SKM-1 treated with dmso at 0.1 percent for 144 hours (cell line): ENCODE results near the gene YARS1.

Experiments used
- DNase-seq: peaks from one replicate; lab custom pipeline; 2025; ENCODE audit not compliant: unreplicated experiment; lab: John Stamatoyannopoulos, UW

Gene YARS1

DNA sequence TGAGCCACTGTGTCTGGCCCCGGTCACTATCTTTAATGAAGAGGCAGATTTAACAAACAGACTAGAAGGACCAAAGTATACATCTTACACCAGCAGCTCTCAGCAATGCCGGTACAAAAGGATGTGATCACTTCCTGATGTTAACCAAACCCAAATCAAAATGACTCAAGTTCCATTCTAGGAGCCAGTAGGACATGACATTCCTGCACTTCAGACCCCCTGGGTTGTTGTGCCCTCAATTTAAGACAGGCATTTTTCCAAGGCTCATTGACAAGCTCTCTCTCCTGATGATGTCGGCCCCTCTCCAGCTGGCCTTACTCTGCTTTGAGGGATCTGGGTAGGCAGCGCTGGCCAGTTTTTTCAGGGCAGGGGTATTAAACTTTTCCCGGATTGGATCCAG lies 35.1 kb downstream of the YARS1 start:
- no peak for DNase-seq

DNA sequence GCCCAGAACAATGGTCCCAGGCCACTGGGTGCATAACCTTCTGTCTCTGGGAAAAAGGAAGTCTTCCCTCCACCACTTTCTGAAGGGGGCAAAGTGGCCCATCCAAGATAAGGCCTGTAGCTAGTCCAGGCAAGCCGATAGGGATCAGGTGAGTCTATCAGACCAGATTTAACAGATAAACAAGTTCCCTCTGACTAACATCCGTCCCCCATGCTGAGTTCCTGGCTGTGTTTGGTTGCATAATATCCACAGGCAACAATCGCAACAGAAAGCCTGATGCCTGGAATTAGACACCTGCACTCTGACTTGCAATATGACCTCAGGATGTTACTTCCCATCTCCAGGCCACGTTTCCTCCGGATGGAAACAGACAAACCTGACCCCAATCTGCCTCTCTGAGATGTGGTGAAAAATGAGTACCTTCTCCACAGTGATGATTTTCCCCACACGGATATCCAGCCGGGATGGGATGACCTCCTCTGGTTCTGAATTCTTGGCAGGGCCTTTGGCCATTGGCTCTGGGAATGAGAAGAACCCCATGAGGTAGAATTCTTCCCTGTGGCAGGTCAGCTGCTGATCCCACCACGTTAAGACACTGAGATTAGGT lies 36.4 kb downstream of the YARS1 start:
- DNase-seq, result no peak

DNA sequence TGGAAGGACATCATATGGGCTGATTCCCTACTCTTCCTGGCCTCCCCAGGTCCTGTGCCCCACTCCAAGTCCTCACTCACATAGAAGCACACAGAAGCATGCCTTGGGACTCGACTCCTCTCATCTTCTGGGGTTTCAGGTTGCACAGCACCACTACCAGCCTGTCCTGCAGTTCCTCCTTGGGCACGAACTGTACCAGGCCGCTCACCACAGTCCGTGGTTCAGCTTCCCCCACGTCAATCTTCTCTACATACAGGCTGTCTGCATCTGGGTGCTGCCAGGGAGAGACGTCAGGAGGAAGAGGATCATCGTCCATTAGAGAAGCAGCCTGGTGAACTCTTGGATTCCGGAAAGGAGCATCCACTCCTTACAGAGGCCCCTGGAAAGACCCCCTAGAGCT lies 37.2 kb downstream of the YARS1 start:
- DNase-seq, result no peak

DNA sequence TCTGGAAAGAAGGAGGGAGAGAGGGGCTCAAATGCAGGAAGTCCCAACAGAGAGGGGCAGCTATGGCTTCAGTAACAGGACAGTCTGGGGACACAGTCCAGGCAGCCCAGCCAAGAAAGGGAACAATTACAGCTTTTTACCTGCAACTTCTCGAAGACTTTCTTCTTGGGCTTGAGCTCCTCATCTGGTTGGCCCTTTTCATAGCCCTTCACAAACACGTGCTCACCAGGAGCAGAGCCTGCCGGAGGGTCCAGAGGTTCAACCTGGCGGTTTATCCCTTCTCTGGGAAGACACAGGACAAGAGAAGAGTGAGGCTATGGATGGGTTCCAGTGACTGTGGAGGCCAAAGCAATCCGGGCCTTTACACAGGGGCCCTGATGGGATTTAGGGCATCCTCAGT lies 37.9 kb downstream of the YARS1 start:
- no peak for DNase-seq

DNA sequence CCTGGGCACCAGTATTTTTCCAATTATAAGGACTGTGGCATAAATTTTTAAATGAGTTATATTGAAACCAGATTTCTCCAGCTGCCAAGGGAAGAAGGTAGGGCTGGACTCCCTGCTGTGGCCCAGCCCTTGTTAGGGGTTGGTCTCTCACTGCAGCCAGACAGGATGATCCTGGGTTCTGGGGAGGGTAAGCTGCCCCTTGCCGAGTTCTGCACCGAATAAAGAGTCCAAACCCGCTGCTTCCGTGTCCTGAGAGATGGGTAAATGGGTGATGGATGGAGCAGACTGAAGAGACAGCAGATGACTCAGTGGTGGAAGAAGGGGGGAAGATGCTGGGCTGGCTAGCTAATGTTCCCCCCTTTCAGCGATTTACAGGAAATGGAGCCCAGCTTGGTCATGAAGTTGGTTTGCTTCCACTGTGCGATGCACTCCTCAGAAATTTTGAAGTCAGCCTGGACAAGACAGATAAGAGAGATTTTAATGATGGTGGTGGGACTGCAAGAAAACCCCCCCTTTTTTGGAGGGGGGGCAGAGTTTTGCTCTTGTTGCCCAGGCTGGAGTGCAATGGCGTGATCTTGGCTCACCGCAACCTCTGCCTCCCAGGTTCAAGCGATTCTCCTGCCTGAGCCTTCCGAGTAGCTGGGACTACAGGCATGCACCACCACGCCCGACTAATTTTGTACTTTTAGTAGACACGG lies 41.4 kb downstream of the YARS1 start:
- no peak for DNase-seq

DNA sequence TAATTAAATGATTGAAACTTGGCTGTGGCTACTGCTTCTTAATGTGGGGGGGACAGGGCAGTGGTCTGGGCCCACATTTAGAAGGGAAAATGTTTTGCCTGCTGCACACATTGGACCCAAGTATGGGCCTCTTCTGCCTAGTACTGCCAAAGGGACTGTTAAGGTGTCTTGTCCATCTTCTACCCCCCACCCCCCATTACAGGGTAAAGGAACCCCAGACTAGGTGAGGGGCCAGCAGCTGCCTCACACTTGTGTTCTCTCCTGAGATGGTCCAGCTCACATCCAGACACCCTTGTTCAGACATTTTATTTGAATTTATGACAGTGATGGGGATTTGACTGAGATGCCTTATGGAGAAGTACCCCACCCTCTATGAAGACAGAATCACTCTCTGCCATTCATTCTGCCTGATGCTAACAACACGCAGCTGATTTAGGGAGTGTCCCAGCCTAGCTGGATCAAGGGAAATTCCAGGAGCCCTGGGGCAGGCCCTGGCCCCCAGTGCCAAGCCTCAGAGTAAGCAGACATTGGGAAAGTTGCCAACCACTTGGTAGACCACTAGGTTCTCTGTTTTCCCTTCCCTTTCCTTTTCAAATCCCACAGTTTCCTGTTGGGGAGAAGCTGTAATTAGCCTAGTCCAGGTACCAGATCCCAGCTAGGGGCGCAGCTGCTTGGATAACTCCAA lies 42.1 kb downstream of the YARS1 start:
- DNase-seq, result no peak

DNA sequence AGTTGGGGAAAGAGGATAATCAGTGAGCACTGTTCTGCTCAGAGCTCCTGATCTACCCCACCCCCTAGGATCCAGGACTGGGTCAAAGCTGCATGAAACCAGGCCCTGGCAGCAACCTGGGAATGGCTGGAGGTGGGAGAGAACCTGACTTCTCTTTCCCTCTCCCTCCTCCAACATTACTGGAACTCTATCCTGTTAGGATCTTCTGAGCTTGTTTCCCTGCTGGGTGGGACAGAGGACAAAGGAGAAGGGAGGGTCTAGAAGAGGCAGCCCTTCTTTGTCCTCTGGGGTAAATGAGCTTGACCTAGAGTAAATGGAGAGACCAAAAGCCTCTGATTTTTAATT lies 42.7 kb downstream of the YARS1 start:
- no peak for DNase-seq

DNA sequence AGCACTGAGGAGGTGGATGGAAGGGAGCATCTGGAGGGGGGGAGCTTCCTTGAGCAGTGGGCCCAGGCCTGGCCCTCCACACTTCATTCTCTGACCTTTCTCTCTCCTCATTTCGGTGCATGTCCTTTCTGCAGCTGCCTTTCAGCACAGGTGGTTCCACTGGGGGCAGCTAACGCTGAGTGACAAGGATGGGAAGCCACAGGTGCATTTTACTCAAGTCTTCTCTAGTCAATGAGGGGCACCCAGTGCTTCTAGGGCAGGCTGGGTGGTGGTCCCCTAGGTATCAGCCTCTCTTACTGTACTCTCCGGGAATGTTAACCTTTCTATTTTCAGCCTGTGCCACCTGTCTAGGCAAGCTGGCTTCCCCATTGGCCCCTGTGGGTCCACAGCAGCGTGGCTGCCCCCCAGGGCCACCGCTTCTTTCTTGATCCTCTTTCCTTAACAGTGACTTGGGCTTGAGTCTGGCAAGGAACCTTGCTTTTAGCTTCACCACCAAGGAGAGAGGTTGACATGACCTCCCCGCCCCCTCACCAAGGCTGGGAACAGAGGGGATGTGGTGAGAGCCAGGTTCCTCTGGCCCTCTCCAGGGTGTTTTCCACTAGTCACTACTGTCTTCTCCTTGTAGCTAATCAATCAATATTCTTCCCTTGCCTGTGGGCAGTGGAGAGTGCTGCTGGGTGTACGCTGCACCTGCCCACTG lies 43.2 kb downstream of the YARS1 start:
- DNase-seq, result no peak

DNA sequence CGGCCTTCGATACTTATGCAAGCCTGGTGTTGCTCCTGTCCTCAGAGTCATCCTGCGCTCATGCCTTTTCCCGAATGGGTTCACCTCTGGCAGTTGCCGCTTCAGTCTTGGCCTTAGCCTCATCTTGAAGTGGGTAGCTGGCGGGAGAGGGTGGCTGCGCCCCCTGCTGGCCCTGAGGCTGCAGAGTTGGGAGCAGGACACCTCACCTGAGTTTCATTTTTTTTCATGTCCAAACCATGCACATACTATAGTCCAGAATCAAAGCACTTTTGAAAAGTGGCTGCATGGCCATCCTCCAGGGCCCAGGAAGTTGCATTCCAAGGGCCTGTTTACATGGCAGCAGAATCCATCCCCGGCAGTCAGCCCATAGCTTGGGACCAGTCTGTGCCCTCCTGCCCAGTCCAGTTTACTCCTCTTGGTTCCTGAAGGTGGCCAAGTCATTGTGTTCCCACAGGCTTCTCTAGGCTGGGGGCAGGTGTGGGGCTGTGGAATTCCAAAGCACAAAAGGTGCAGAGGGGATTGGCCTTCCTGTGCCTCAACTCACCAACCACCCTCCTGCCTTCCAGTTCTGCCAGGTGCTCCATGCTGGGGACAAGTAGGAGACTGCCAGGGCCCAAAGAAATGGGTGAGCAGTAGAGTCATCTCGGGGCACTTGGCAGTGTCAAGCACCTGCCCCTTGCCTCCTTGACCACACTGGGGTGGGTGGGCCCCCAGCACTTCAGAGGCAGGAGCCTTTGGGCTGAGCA lies 44.0 kb downstream of the YARS1 start:
- DNase-seq, result peak; percentile 53

DNA sequence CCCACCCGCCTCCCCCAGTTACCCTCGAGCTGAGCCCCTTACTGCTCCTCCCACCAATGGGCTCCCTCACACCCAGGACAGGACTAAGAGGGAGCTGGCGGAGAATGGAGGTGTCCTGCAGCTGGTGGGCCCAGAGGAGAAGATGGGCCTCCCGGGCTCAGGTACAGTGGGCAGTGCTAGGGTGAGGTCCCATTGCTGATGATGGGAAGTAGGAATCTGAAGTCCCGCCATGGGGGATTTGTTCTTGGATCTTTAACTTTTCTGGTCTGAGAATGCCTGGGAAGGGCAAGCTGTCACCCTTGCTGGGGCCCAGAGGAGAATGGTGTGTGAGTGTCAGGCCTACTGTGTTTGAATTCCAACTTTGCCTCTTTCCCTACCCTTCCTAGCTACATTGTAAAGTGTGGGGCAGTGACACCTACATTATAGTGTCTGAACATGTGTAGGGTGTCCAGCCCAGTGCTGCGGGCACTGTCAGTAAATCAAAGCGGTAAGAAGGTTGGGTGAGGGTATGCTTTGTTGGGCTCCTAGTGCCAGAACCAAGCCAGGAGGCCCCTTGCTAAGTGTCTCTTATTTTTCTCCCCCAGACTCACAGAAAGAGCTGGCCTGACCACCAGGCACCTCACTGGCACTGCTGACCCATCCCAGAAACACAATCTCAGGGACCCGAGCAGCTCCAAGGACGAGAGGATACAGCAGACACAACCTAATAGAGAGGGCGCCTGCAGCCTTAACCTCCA lies 44.7 kb downstream of the YARS1 start:
- no peak for DNase-seq

DNA sequence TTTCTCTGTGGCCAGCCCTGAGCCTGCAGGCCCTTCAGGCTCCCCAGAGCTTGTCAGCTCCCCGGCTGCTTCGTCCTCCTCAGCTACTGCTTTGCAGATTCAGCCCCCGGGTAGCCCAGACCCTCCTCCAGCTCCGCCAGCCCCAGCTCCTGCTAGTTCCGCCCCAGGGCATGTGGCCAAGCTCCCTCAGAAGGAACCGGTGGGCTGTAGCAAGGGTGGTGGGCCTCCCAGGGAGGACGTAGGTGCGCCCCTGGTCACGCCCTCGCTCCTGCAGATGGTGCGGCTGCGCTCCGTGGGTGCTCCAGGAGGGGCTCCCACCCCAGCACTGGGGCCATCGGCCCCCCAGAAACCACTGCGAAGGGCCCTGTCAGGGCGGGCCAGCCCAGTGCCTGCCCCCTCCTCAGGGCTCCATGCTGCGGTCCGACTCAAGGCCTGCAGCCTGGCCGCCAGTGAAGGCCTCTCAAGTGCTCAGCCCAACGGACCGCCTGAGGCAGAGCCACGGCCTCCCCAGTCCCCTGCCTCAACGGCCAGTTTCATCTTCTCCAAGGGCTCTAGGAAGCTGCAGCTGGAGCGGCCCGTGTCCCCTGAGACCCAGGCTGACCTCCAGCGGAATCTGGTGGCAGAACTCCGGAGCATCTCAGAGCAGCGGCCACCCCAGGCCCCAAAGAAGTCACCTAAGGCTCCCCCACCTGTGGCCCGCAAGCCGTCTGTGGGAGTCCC lies 45.4 kb downstream of the YARS1 start:
- no peak for DNase-seq

DNA sequence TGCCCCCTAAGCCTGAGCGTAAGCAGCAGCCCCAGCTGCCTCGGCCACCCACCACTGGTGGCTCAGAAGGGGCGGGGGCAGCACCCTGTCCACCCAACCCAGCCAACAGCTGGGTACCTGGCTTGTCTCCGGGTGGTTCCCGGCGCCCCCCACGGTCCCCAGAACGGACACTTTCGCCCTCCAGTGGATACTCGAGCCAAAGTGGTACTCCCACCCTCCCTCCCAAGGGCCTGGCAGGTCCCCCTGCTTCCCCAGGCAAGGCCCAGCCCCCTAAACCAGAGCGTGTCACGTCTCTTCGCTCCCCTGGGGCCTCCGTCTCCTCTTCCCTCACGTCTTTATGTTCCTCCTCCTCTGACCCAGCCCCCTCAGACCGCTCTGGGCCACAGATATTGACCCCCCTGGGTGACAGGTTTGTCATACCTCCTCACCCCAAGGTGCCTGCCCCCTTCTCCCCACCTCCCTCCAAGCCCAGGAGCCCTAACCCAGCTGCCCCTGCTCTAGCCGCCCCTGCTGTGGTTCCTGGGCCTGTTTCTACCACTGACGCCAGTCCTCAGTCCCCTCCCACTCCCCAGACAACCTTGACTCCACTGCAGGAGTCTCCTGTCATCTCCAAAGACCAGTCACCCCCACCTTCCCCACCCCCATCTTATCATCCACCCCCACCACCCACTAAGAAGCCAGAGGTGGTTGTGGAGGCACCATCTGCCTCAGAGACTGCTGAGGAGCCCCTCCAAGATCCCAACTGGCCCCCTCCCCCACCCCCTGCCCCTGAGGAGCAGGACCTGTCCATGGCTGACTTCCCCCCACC lies 46.2 kb downstream of the YARS1 start:
- DNase-seq, result no peak

DNA sequence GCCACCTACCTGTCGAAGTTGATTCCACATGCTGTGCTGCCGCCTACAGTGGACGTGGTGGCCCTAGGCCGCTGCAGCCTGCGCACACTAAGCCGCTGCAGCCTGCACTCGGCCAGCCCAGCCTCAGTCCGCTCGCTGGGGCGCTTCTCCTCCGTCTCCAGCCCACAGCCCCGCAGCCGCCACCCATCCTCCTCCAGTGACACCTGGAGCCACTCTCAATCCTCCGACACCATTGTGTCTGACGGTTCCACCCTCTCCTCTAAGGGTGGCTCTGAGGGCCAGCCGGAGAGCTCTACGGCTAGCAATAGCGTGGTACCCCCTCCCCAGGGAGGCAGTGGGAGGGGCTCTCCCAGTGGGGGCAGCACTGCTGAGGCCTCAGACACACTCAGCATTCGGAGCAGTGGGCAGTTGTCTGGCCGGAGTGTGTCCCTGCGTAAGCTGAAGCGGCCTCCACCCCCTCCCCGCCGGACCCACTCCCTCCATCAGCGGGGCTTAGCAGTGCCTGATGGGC lies 46.9 kb downstream of the YARS1 start:
- DNase-seq, result no peak

DNA sequence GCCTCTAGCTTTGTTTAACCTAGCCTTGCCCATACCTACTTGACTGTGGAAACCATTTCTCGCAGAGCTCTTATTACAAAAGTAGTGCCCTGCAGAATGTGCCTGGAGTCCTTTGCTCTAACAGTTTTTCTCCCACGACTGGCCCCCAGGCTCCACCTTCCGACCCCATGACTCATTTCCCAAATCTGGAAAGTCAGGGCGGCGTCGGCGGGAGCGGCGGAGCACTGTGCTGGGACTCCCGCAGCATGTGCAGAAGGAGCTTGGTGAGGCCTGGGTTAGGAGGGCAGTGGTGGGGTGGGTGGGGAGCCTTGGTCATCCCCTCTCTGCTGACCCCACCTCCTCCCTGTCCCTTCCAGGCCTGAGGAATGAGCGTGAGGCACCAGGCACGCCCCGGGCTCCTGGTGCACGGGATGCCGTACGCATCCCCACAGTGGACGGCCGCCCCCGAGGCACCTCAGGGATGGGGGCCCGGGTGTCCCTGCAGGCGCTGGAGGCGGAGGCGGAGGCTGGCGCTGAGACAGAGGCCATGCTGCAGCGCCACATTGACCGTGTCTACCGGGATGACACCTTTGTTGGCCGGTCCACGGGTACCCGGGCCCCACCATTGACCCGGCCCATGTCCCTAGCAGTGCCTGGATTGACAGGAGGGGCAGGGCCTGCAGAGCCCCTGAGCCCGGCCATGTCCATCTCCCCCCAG lies 47.5 kb downstream of the YARS1 start:
- no peak for DNase-seq

DNA sequence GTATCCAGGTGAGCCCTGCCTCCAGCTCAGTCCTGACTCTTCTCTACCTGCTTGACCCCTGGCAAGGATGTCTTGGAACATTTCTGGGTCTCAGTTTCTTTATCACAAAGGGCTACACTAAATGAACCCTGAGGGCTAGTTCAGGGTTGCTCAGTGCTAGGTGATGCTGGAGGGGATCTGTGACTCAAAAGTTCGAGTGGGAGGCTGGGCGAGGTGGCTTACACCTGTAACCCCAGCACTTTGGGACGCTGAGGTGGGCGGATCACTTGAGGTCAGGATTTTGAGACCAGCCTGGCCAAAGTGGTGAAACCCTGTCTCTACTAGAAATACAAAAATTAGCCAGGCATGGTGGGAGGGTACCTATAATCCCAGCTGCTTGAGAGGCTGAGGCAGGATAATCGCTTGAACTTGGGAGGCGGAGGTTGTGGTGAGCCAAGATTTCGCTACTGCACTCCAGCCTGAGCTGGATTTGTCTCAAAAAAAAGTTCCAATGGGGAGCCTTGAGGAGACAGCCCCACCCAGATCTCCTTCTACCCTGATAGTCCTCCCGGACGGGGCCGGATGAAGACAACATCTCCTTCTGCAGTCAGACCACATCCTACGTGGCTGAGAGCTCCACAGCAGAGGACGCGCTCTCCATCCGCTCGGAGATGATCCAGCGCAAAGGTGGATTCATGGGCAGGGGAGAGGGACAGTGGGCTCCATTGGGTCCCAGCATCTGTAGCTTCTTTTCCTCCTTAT lies 48.9 kb downstream of the YARS1 start:
- DNase-seq, result no peak

DNA sequence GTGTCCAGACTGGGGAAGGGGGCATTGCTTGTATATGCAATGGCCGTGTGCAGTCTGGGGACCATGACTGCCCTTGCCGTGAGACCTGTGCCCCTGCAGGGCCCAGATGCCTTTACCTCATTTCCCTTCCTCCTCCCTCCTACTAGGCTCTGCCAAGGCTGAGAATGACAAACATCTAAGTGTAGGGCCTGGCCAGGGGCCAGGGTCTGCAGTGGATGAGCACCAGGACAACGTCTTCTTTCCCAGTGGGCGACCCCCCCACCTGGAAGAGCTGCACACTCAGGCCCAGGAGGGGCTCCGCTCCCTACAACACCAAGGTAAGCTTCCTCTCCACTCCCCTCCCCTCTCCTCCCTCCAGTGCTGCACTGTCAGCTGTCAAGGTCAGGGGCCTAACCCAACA lies 49.5 kb downstream of the YARS1 start:
- DNase-seq, result no peak

DNA sequence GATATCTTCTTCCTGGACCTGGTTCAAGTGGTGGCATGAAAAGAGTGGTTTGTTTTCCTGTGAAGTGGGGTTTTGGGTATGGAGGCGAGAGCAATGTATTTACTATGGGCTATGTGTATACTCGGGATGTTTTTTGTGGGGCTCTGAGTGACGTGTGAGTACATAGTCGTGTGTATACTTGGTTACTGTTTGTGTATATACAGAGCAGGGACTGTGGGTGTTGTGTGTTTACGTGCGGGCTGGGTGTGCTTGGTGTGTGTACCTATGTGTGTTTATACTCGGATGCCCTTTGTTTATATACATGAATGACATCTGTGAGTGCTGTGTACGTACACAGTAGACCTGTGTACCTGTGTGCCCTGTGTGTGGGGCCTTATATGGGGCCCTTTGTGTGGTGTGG lies 50.0 kb downstream of the YARS1 start:
- no peak for DNase-seq
